HepG2 (cell line): ENCODE results near the gene SETD1B. TPM values are rescaled to one million over a fixed set of nuclear protein-coding genes. Genes with fewer than 3 reads are reported as not detected.

Experiments used
- ATAD3A ChIP-seq: sonication (generic); formaldehyde crosslinking; IDR thresholded peaks from 2 replicates; pipeline ENCODE4 v1.4.0; 2020; ENCODE audit warnings: missing genetic modification reagents
- CENPBD1 ChIP-seq: sonication (generic); formaldehyde crosslinking; IDR thresholded peaks from 2 replicates; pipeline ENCODE4 v1.8.0; 2022; ENCODE audit warnings: missing genetic modification reagents, low read depth, mild to moderate bottlenecking, borderline replicate concordance
- E2F5 ChIP-seq: sonication (generic); formaldehyde crosslinking; conservative IDR thresholded peaks from 2 replicates; pipeline ENCODE4 v1.4.0; 2020; ENCODE audit warnings: missing genetic modification reagents
- GFI1 ChIP-seq: sonication (generic); formaldehyde crosslinking; IDR thresholded peaks from 2 replicates; pipeline ENCODE4 v1.5.0; 2020; ENCODE audit warnings: missing genetic modification reagents, mild to moderate bottlenecking, borderline replicate concordance
- HMGXB4 ChIP-seq, 2 experiments: sonication (generic) in 1 of 2; formaldehyde crosslinking in 1 of 2; IDR thresholded peaks; 2 replicates each; pipeline versions ENCODE4 v1.4.0 to v1.6.1; 2018 to 2020; ENCODE audit warnings: missing genetic modification reagents in 2 of 2, borderline replicate concordance in 1 of 2, low read depth in 1 of 2, mild to moderate bottlenecking in 1 of 2, missing biosample characterization in 1 of 2
- HOXA7 ChIP-seq: sonication (generic); formaldehyde crosslinking; IDR thresholded peaks from 2 replicates; pipeline ENCODE4 v1.8.1; 2022; ENCODE audit warnings: mild to moderate bottlenecking, missing genetic modification reagents, moderate library complexity
- MAZ ChIP-seq, 2 experiments: sonication (generic) in 1 of 2; formaldehyde crosslinking in 1 of 2; IDR thresholded peaks; 2 replicates each; pipeline versions ENCODE4 v1.5.0 to v1.6.1; 2012 to 2020; ENCODE audit warnings: low read depth in 2 of 2, mild to moderate bottlenecking in 2 of 2, borderline replicate concordance in 1 of 2, improper control_type of control experiment in 1 of 2, low read length in 1 of 2, missing genetic modification reagents in 1 of 2, moderate library complexity in 1 of 2
- MTA1 ChIP-seq: sonication (generic); formaldehyde crosslinking; IDR thresholded peaks from 2 replicates; pipeline ENCODE4 v1.4.0; 2020; ENCODE audit warnings: missing genetic modification reagents, mild to moderate bottlenecking, borderline replicate concordance
- MYC ChIP-seq: sonication (generic); formaldehyde crosslinking; IDR thresholded peaks from 2 replicates; pipeline ENCODE4 v1.9.0; 2021; ENCODE audit warnings: missing genetic modification reagents, borderline replicate concordance
- NFKB2 ChIP-seq: sonication (generic); formaldehyde crosslinking; IDR thresholded peaks from 2 replicates; pipeline ENCODE4 v1.4.0; 2020; ENCODE audit warnings: missing genetic modification reagents, borderline replicate concordance
- RNF2 ChIP-seq: fragments of 450-650 bp; conservative IDR thresholded peaks from 2 replicates; pipeline ENCODE4 v1.6.1; 2016; ENCODE audit warnings: low read depth
- RNF219 ChIP-seq: sonication (generic); formaldehyde crosslinking; IDR thresholded peaks from 2 replicates; pipeline ENCODE4 v1.5.0; 2020; ENCODE audit warnings: mild to moderate bottlenecking, missing genetic modification reagents
- SP4 ChIP-seq: sonication (generic); formaldehyde crosslinking; IDR thresholded peaks from 2 replicates; pipeline ENCODE4 v1.8.1; 2023; ENCODE audit warnings: mild to moderate bottlenecking, missing genetic modification reagents
- ZKSCAN5 ChIP-seq: sonication (generic); formaldehyde crosslinking; IDR thresholded peaks from 2 replicates; pipeline ENCODE4 v1.5.1; 2020; ENCODE audit warnings: mild to moderate bottlenecking, missing genetic modification reagents
- ZNF136 ChIP-seq: sonication (generic); formaldehyde crosslinking; IDR thresholded peaks from 2 replicates; pipeline ENCODE4 v1.8.1; 2022; ENCODE audit warnings: low read depth, mild to moderate bottlenecking, moderate library complexity, missing genetic modification reagents
- ZNF205 ChIP-seq: IDR thresholded peaks from 2 replicates; pipeline ENCODE4 v1.6.1; 2018; ENCODE audit warnings: missing biosample characterization, missing genetic modification reagents
- ZNF225 ChIP-seq: sonication (generic); formaldehyde crosslinking; IDR thresholded peaks from 2 replicates; pipeline ENCODE4 v1.4.0; 2020; ENCODE audit warnings: mild to moderate bottlenecking, missing genetic modification reagents
- ZNF317 ChIP-seq: sonication (generic); formaldehyde crosslinking; IDR thresholded peaks from 2 replicates; pipeline ENCODE4 v1.5.0; 2020; ENCODE audit warnings: mild to moderate bottlenecking, missing genetic modification reagents
- ZNF362 ChIP-seq: sonication (generic); formaldehyde crosslinking; IDR thresholded peaks from 2 replicates; pipeline ENCODE4 v1.4.0; 2020; ENCODE audit warnings: missing genetic modification reagents, mild to moderate bottlenecking, borderline replicate concordance
- ZNF674 ChIP-seq: sonication (generic); formaldehyde crosslinking; IDR thresholded peaks from 2 replicates; pipeline ENCODE4 v1.5.0; 2020; ENCODE audit warnings: low read depth, mild to moderate bottlenecking, missing genetic modification reagents
- ZNF790 ChIP-seq: sonication (generic); formaldehyde crosslinking; IDR thresholded peaks from 2 replicates; pipeline ENCODE4 v1.8.0; 2022; ENCODE audit warnings: missing genetic modification reagents, mild to moderate bottlenecking, borderline replicate concordance
- ZSCAN9 ChIP-seq: IDR thresholded peaks from 2 replicates; pipeline ENCODE4 v1.6.1; 2016; ENCODE audit warnings: borderline replicate concordance
- polyA plus RNA-seq, 8 experiments: library from polyadenylated mRNA; depleted of rRNA in 3 of 8; stranded (reverse) in 7 of 8; unstranded in 1 of 8; fragments of >200 nt; fragmentation: Illumina TruSeq in 4 of 8; extraction: Trizol in 4 of 8; gene quantifications; 2 replicates each; pipeline versions ENCODE4 v1.2.1 to v1.2.3, GENCODE V29; 2011 to 2016; ENCODE audit warnings: low read depth in 4 of 8, missing spikeins in 1 of 8, mixed read lengths in 1 of 8; ENCODE audit not compliant: insufficient read depth in 1 of 8
- total RNA-seq, 5 experiments: library from RNA; depleted of rRNA; stranded (reverse); fragments of >200 nt; fragmentation: Illumina TruSeq; extraction: Trizol; gene quantifications; 2 replicates each; pipeline ENCODE4 v1.2.3, GENCODE V29; 2016; ENCODE audit warnings: low read depth in 1 of 5

SETD1B gene
- total and polyA plus RNA-seq, 2 of the 13 experiments (the other 11 are each of a cell fraction or from before 2014, with no cell fraction given) = 1.1 to 1.4 TPM

- TF ChIP-seq ATAD3A (CRISPR knock-in tag) (no peak), ZNF205 (no peak), ZKSCAN5 (CRISPR knock-in tag) (no peak), HOXA7 (CRISPR knock-in tag) (no peak), ZNF136 (CRISPR knock-in tag) (no peak), HMGXB4 (CRISPR knock-in tag; IDR thresholded peaks at IDR 0.05; ENCODE audit: borderline replicate concordance in 1 of 2, low read depth in 1 of 2) (peak in 1 of 2 experiments; percentile 40; a peak in 1 of 4 replicates), SP4 (CRISPR knock-in tag) (no peak), NFKB2 (CRISPR knock-in tag) (no peak), MAZ (IDR thresholded peaks at IDR 0.05; ENCODE audit: borderline replicate concordance, low read depth, low read length) (no peak), MAZ (CRISPR knock-in tag; IDR thresholded peaks at IDR 0.05; ENCODE audit: low read depth) (peak; percentile 40; the same call in 1 of the 2 replicates), ZNF674 (CRISPR knock-in tag) (no peak), ZNF790 (CRISPR knock-in tag) (no peak), ZNF225 (CRISPR knock-in tag) (no peak), ZSCAN9 (CRISPR knock-in tag) (no peak), GFI1 (CRISPR knock-in tag) (no peak), RNF219 (CRISPR knock-in tag) (no peak), ZNF317 (no peak), MTA1 (CRISPR knock-in tag) (no peak), MYC (peak; percentile 22; the same call in 1 of the 2 replicates), ZNF362 (CRISPR knock-in tag) (no peak), CENPBD1 (CRISPR knock-in tag) (no peak), RNF2 (no peak), E2F5 (CRISPR knock-in tag) (no peak)
These were observed 27.4 kb upstream of the SETD1B start (continued) for GRCh38 chr12:121776190-121777098.
